Upper lobe of left lung (tissue), 6 donors: ENCODE results near the gene DNLZ. TPM values are rescaled to one million over a fixed set of nuclear protein-coding genes. Genes with fewer than 3 reads are reported as not detected.
"Not testable (repeated sequence)": the region's sequence is repeated elsewhere in the genome, so short reads cannot be mapped to it uniquely, and the experiment has no call there.

Experiments
- ATAC-seq, 2 donors: fragments of 200-7000 bp; cut with Tn5 transposase; one replicate each; pipeline ENCODE4 v1.9.1; 2022; ENCODE audit warnings: mild to moderate bottlenecking in 2 of 2, moderate library complexity in 2 of 2; ENCODE audit not compliant: low FRiP score in 2 of 2
- DNase-seq, 2 donors: peaks; one replicate each; pipeline ENCODE4 v3.0.0-alpha.2; 2019 to 2020
- H3K27ac ChIP-seq, 4 donors: fragments of 200-600 bp; sonication (generic); one replicate each; pipeline ENCODE4 v1.5.1; 2016 to 2019
- H3K27me3 ChIP-seq, 4 donors: fragments of 200-600 bp; sonication (generic); one replicate each; pipeline ENCODE4 v1.5.1; 2017 to 2019
- H3K36me3 ChIP-seq, 4 donors: fragments of 200-600 bp; sonication (generic); one replicate each; pipeline ENCODE4 v1.5.1; 2016 to 2019
- H3K4me1 ChIP-seq, 4 donors: fragments of 200-600 bp; sonication (generic); one replicate each; pipeline ENCODE4 v1.5.1; 2018 to 2019
- H3K4me3 ChIP-seq, 4 donors: fragments of 200-600 bp; sonication (generic); one replicate each; pipeline ENCODE4 v1.5.1; 2017 to 2019; ENCODE audit warnings: mild to moderate bottlenecking in 2 of 4, moderate library complexity in 1 of 4
- H3K9me3 ChIP-seq, 4 donors: fragments of 200-600 bp; sonication (generic); one replicate each; pipeline ENCODE4 v1.5.1; 2018 to 2019
- CTCF ChIP-seq, 6 experiments: fragments of 450-650 bp in 4 of 6; fragments of 200-600 bp in 2 of 6; sonication (generic) in 2 of 6; IDR thresholded peaks; one replicate each; pipeline ENCODE4 v1.5.1; 2016 to 2019; ENCODE audit warnings: antibody characterized with exemption in 6 of 6
- EP300 ChIP-seq, 4 donors: sonication (generic); formaldehyde crosslinking; IDR thresholded peaks; one replicate each; pipeline ENCODE4 v1.5.1; 2017; ENCODE audit warnings: antibody characterized with exemption in 4 of 4, control low read depth in 2 of 4
- POLR2A ChIP-seq, 4 donors: fragments of 450-650 bp; IDR thresholded peaks; one replicate each; pipeline ENCODE4 v1.5.1; 2016 to 2017; ENCODE audit warnings: antibody characterized with exemption in 4 of 4, mild to moderate bottlenecking in 2 of 4
- POLR2AphosphoS5 ChIP-seq, 2 donors: sonication (generic); formaldehyde crosslinking; IDR thresholded peaks; one replicate each; pipeline ENCODE4 v1.5.1; 2017; ENCODE audit warnings: antibody characterized with exemption in 2 of 2
- WGBS, 2 donors: methylation state at CpG; one replicate each; pipeline ENCODE4 v1.1.5; 2017 to 2018; 5-methylcytosine and 5-hydroxymethylcytosine counted together
- total RNA-seq, 6 donors: library from RNA; depleted of rRNA in 4 of 6; stranded (reverse); fragments of >200 nt in 4 of 6; gene quantifications; one replicate each; pipeline versions ENCODE4 v1.1.0 to v1.2.1, GENCODE V29; 2016 to 2021
- donor health status: DM: no; HTN: no; CAD: no; lungs with moderate emphysema.
- donor health status: DM: no; HTN: yes; CAD: no; lungs with severe emphysema.

Gene DNLZ
- total RNA-seq, 6 donors from 2014 or later: 5.2 to 35.9 (median 19.4) TPM

GRCh38 chr9:136409557-136410455 is 46.3 kb upstream of the DNLZ start:
- peak overlapping the region; percentile 83 to 91 (median 88) for H3K27ac ChIP-seq
- ATAC-seq (peak; percentile 20 to 42), DNase-seq (peak; percentile 38 to 87)
- WGBS, 2 donors: 12 to 15% methylated on average over 25 to 35 of the region's 71 CpGs
- TF ChIP-seq EP300 (IDR thresholded peaks at IDR 0.05) (no peak), POLR2A (IDR thresholded peaks at IDR 0.05) (peak in 2 of 4 donors; percentile 28 to 56), CTCF (IDR thresholded peaks at IDR 0.05) (no peak), POLR2AphosphoS5 (IDR thresholded peaks at IDR 0.05) (no peak)
- peaks cover 20 to 31% (median 23%) of the 10 kb centered on the region in 4 donors for H3K4me1 ChIP-seq
- H3K9me3 ChIP-seq: no peaks in the 10 kb centered on the region
- peak overlapping the region; percentile 61 to 97 (median 89) for H3K4me3 ChIP-seq
- H3K36me3 ChIP-seq: peaks cover 13 to 54% (median 41%) of the 10 kb centered on the region in 4 donors
- no peaks in the 10 kb centered on the region for H3K27me3 ChIP-seq

- H3K27ac ChIP-seq: no peak overlapping the region
- H3K36me3 ChIP-seq: peaks cover 16 to 50% (median 38%) of the 10 kb centered on the region in 4 donors
- DNase-seq (no peak), ATAC-seq (no peak)
- H3K9me3 ChIP-seq: no peaks in the 10 kb centered on the region
- H3K4me3 ChIP-seq: no peak overlapping the region
- TF ChIP-seq POLR2AphosphoS5 (IDR thresholded peaks at IDR 0.05) (no peak), POLR2A (IDR thresholded peaks at IDR 0.05) (no peak), EP300 (IDR thresholded peaks at IDR 0.05) (no peak), CTCF (IDR thresholded peaks at IDR 0.05) (no peak)
- no peaks in the 10 kb centered on the region for H3K27me3 ChIP-seq
- H3K4me1 ChIP-seq: peaks cover 20 to 31% (median 23%) of the 10 kb centered on the region in 4 donors
- WGBS, 2 donors: 90 to 93% methylated on average over 6 to 7 of the region's 7 CpGs
These were observed 44.4 kb upstream of the DNLZ start for GRCh38 chr9:136407911-136408310.

- peak in 1 of 2 donors; percentile 85 for DNase-seq
- H3K9me3 ChIP-seq, H3K27me3 ChIP-seq, H3K27ac ChIP-seq, H3K4me3 ChIP-seq, ATAC-seq: not testable (repeated sequence)
- WGBS, 2 donors: 93 to 94% methylated on average over 21 to 28 of the region's 28 CpGs
- peaks cover 20 to 30% (median 23%) of the 10 kb centered on the region in 4 donors for H3K4me1 ChIP-seq
- peaks cover 17 to 49% (median 38%) of the 10 kb centered on the region in 4 donors for H3K36me3 ChIP-seq
These were observed 43.5 kb upstream of the DNLZ start for GRCh38 chr9:136407061-136407460.

DNA sequence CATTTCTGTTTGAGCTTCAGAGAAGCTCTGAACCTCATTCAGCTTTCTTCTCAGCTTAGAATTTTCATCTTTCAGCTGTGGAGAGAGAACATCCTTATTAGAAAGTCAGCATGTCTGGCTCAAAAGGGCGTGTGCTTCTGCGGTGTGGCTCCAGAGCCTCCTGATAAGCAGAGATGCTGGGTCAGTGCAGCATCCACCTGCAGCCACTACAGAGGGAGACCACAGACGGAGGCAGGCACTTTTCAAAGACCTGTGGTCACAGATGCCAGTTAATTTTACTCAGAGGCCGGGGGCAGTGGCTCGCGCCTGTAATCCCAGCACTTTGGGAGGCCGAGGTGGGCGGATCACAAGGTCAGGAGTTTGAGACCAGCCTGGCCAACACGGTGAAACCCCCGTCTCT is 42.4 kb upstream of the DNLZ start:
- 90 to 93% methylated on average over 10 of the region's 10 CpGs for WGBS, 2 donors

DNA sequence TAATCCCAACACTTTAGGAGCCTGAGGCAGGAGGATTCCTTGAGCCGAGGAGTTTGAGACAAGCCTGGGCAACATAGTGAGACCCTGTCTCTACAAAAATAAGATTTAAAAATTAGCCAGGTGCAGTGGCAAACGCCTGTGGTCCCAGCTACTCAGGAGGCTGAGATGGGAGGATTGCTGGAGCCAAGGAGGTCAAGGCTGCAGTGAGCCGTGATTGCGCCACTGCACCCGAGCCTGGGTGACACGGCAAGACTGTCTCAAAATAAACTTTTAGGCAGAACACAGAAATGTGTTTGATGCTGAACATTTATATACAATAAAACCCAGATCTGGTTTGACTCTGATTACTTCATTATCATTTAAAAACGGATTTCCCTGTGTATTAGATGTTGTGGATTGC is 41.9 kb upstream of the DNLZ start:
- ATAC-seq: no peak
- H3K27ac ChIP-seq: no peak overlapping the region
- no peak overlapping the region for H3K4me3 ChIP-seq
- H3K27me3 ChIP-seq: no peaks in the 10 kb centered on the region
- peaks cover 19 to 50% (median 39%) of the 10 kb centered on the region in 4 donors for H3K36me3 ChIP-seq
- H3K9me3 ChIP-seq: no peaks in the 10 kb centered on the region
- DNase-seq: peak in 1 of 2 donors; percentile 6
- 85 to 92% methylated on average over 7 of the region's 7 CpGs for WGBS, 2 donors
- peaks cover 12 to 20% (median 14%) of the 10 kb centered on the region in 4 donors for H3K4me1 ChIP-seq
- no peak for TF ChIP-seq EP300 (IDR thresholded peaks at IDR 0.05)
- TF ChIP-seq POLR2A (IDR thresholded peaks at IDR 0.05): no peak
- no peak for TF ChIP-seq POLR2AphosphoS5 (IDR thresholded peaks at IDR 0.05)

More for the DNA sequence above, 42.4 kb upstream of the DNLZ start:
- H3K4me3 ChIP-seq, H3K27me3 ChIP-seq, H3K9me3 ChIP-seq, ATAC-seq, H3K27ac ChIP-seq: not testable (repeated sequence)
- Histone ChIP-seq H3K4me1 (peaks cover 10 to 18% (median 12%) of the 10 kb centered on the region in 4 donors), H3K36me3 (peaks cover 19 to 50% (median 39%) of the 10 kb centered on the region in 4 donors)
- DNase-seq: peak in 1 of 2 donors; percentile 16

- no peak overlapping the region for H3K27ac ChIP-seq
- H3K9me3 ChIP-seq: no peaks in the 10 kb centered on the region
- TF ChIP-seq CTCF (IDR thresholded peaks at IDR 0.05) (no peak), EP300 (IDR thresholded peaks at IDR 0.05) (no peak), POLR2AphosphoS5 (IDR thresholded peaks at IDR 0.05) (no peak), POLR2A (IDR thresholded peaks at IDR 0.05) (no peak)
- H3K4me3 ChIP-seq: no peak overlapping the region
- DNase-seq (peak in 1 of 2 donors; percentile 60), ATAC-seq (no peak)
- peaks cover 12 to 23% (median 15%) of the 10 kb centered on the region in 4 donors for H3K4me1 ChIP-seq
- H3K27me3 ChIP-seq: no peaks in the 10 kb centered on the region
- 93 to 94% methylated on average over 10 of the region's 14 CpGs for WGBS, 2 donors
- H3K36me3 ChIP-seq: peaks cover 19 to 50% (median 39%) of the 10 kb centered on the region in 4 donors
These were observed 41.2 kb upstream of the DNLZ start for GRCh38 chr9:136404801-136405136.
